HPDE6-E6E7 (cell line): ENCODE measurements around the gene C9orf72.

Experiments
- DNase-seq: peaks from one replicate; pipeline ENCODE4 v3.0.0; 2011; ENCODE audit warnings: missing footprints; ENCODE audit errors: extremely low spot score

Gene C9orf72

GRCh38 chr9:27538647-27539046, 34.6 kb downstream of the C9orf72 start:
- no peak for DNase-seq

GRCh38 chr9:27537756-27538155, 35.5 kb downstream of the C9orf72 start:
- no peak for DNase-seq

GRCh38 chr9:27537027-27537435, 36.2 kb downstream of the C9orf72 start:
- no peak for DNase-seq

GRCh38 chr9:27536168-27536567, 37.1 kb downstream of the C9orf72 start:
- no peak for DNase-seq

GRCh38 chr9:27535701-27536118, 37.6 kb downstream of the C9orf72 start:
- no peak for DNase-seq

- no peak for DNase-seq
These were observed 38.5 kb downstream of the C9orf72 start for GRCh38 chr9:27534658-27535209.

- DNase-seq, result no peak
These were observed 39.1 kb downstream of the C9orf72 start for GRCh38 chr9:27534131-27534530.

GRCh38 chr9:27533311-27533710, 40.0 kb downstream of the C9orf72 start:
- DNase-seq, result no peak

- no peak for DNase-seq
These were observed 41.2 kb downstream of the C9orf72 start for GRCh38 chr9:27532046-27532445.

GRCh38 chr9:27530915-27531755, 42.1 kb downstream of the C9orf72 start:
- DNase-seq, result no peak

GRCh38 chr9:27529316-27530278, 43.7 kb downstream of the C9orf72 start, which contains the start of gene MOB3B:
MOB3B (minus strand) TSS chr9:27529814; CDS start chr9:27455550, 74,264 bp downstream.
- DNase-seq, result peak; percentile 66

- DNase-seq, result peak; percentile 45
These were observed 44.4 kb downstream of the C9orf72 start for GRCh38 chr9:27528886-27529315.

- peak; percentile 65 for DNase-seq
These were observed 45.0 kb downstream of the C9orf72 start for GRCh38 chr9:27528076-27528885.

GRCh38 chr9:27527702-27528075, 45.6 kb downstream of the C9orf72 start:
- no peak for DNase-seq

GRCh38 chr9:27524236-27524635, 49.0 kb downstream of the C9orf72 start, which contains the start of gene IFNK:
IFNK (plus strand) TSS chr9:27524290; CDS start chr9:27524337, 47 bp downstream.
- no peak for DNase-seq

GRCh38 chr9:27523141-27523540, 50.1 kb downstream of the C9orf72 start:
- DNase-seq, result no peak

GRCh38 chr9:27520986-27521385, 52.3 kb downstream of the C9orf72 start:
- no peak for DNase-seq

GRCh38 chr9:27519466-27520465, 53.5 kb downstream of the C9orf72 start:
- peak; percentile 67 for DNase-seq

GRCh38 chr9:27518809-27519208, 54.5 kb downstream of the C9orf72 start:
- no peak for DNase-seq

- DNase-seq, result no peak
These were observed 55.3 kb downstream of the C9orf72 start for GRCh38 chr9:27518006-27518405.
